ENCODE results near the gene ECEL1.
"Not testable (repeated sequence)": the region's sequence is repeated elsewhere in the genome, so short reads cannot be mapped to it uniquely, and the experiment has no call there.

The ECEL1 gene

GRCh38 chr2:232446266-232446777 lies 41.3 kb downstream of the ECEL1 start:
- not testable (repeated sequence) for H3K4me3 ChIP-seq (ENCODE audit: low read length); H3K27me3 ChIP-seq (ENCODE audit: insufficient read depth, low read length); H3K4me1 ChIP-seq (ENCODE audit: insufficient read depth, low read length); H3K27ac ChIP-seq (ENCODE audit: low read length); H3K36me3 ChIP-seq (ENCODE audit: insufficient read depth, low read depth, low read length); H3K9me3 ChIP-seq (ENCODE audit: insufficient read depth, low read depth, low read length); H3K9ac ChIP-seq (ENCODE audit: low read depth, low read length)

- not testable (repeated sequence) for H3K4me1 ChIP-seq (ENCODE audit: insufficient read depth, low read length); H3K27me3 ChIP-seq (ENCODE audit: insufficient read depth, low read length); H3K9me3 ChIP-seq (ENCODE audit: insufficient read depth, low read depth, low read length); H3K27ac ChIP-seq (ENCODE audit: low read length); H3K4me3 ChIP-seq (ENCODE audit: low read length); H3K9ac ChIP-seq (ENCODE audit: low read depth, low read length); H3K36me3 ChIP-seq (ENCODE audit: insufficient read depth, low read depth, low read length)
These were observed 42.3 kb downstream of the ECEL1 start for GRCh38 chr2:232445149-232445885.

- no peaks in the 10 kb centered on the region for H3K27me3 ChIP-seq (ENCODE audit: insufficient read depth, low read length)
- no peak overlapping the region for H3K4me3 ChIP-seq (ENCODE audit: low read length)
- H3K4me1 ChIP-seq (ENCODE audit: insufficient read depth, low read length), result no peaks in the 10 kb centered on the region; the same call in 1 of the 2 replicates
- H3K36me3 ChIP-seq (ENCODE audit: insufficient read depth, low read depth, low read length), result no peaks in the 10 kb centered on the region
- H3K9ac ChIP-seq (ENCODE audit: low read depth, low read length), result no peak overlapping the region
- no peak overlapping the region for H3K27ac ChIP-seq (ENCODE audit: low read length)
- H3K9me3 ChIP-seq (ENCODE audit: insufficient read depth, low read depth, low read length), result no peaks in the 10 kb centered on the region
These were observed 43.1 kb downstream of the ECEL1 start for GRCh38 chr2:232444409-232445148.

- not testable (repeated sequence) for H3K27ac ChIP-seq (ENCODE audit: low read length); H3K4me3 ChIP-seq (ENCODE audit: low read length); H3K4me1 ChIP-seq (ENCODE audit: insufficient read depth, low read length); H3K36me3 ChIP-seq (ENCODE audit: insufficient read depth, low read depth, low read length); H3K9ac ChIP-seq (ENCODE audit: low read depth, low read length); H3K27me3 ChIP-seq (ENCODE audit: insufficient read depth, low read length); H3K9me3 ChIP-seq (ENCODE audit: insufficient read depth, low read depth, low read length)
These were observed 43.8 kb downstream of the ECEL1 start for GRCh38 chr2:232443669-232444408.

- not testable (repeated sequence) for H3K27ac ChIP-seq (ENCODE audit: low read length); H3K27me3 ChIP-seq (ENCODE audit: insufficient read depth, low read length); H3K36me3 ChIP-seq (ENCODE audit: insufficient read depth, low read depth, low read length); H3K9ac ChIP-seq (ENCODE audit: low read depth, low read length); H3K9me3 ChIP-seq (ENCODE audit: insufficient read depth, low read depth, low read length); H3K4me1 ChIP-seq (ENCODE audit: insufficient read depth, low read length); H3K4me3 ChIP-seq (ENCODE audit: low read length)
These were observed 44.6 kb downstream of the ECEL1 start for GRCh38 chr2:232443047-232443446.

GRCh38 chr2:232442431-232442830 lies 45.2 kb downstream of the ECEL1 start:
- not testable (repeated sequence) for H3K27me3 ChIP-seq (ENCODE audit: insufficient read depth, low read length); H3K36me3 ChIP-seq (ENCODE audit: insufficient read depth, low read depth, low read length); H3K27ac ChIP-seq (ENCODE audit: low read length); H3K4me3 ChIP-seq (ENCODE audit: low read length); H3K4me1 ChIP-seq (ENCODE audit: insufficient read depth, low read length); H3K9ac ChIP-seq (ENCODE audit: low read depth, low read length); H3K9me3 ChIP-seq (ENCODE audit: insufficient read depth, low read depth, low read length)

- H3K27ac ChIP-seq (ENCODE audit: low read length); H3K9me3 ChIP-seq (ENCODE audit: insufficient read depth, low read depth, low read length); H3K27me3 ChIP-seq (ENCODE audit: insufficient read depth, low read length); H3K4me3 ChIP-seq (ENCODE audit: low read length); H3K4me1 ChIP-seq (ENCODE audit: insufficient read depth, low read length); H3K36me3 ChIP-seq (ENCODE audit: insufficient read depth, low read depth, low read length); H3K9ac ChIP-seq (ENCODE audit: low read depth, low read length): not testable (repeated sequence)
These were observed 45.7 kb downstream of the ECEL1 start for GRCh38 chr2:232441922-232442321.

GRCh38 chr2:232441147-232441651 lies 46.4 kb downstream of the ECEL1 start:
- Histone ChIP-seq H3K9me3 (ENCODE audit: insufficient read depth, low read depth, low read length) (no peaks in the 10 kb centered on the region), H3K27ac (ENCODE audit: low read length) (no peak overlapping the region), H3K27me3 (ENCODE audit: insufficient read depth, low read length) (no peaks in the 10 kb centered on the region), H3K9ac (ENCODE audit: low read depth, low read length) (no peak overlapping the region), H3K36me3 (ENCODE audit: insufficient read depth, low read depth, low read length) (no peaks in the 10 kb centered on the region), H3K4me3 (ENCODE audit: low read length) (no peak overlapping the region), H3K4me1 (ENCODE audit: insufficient read depth, low read length) (no peaks in the 10 kb centered on the region)

GRCh38 chr2:232440220-232441018 lies 47.2 kb downstream of the ECEL1 start:
- not testable (repeated sequence) for H3K27me3 ChIP-seq (ENCODE audit: insufficient read depth, low read length); H3K4me3 ChIP-seq (ENCODE audit: low read length); H3K9me3 ChIP-seq (ENCODE audit: insufficient read depth, low read depth, low read length); H3K27ac ChIP-seq (ENCODE audit: low read length); H3K36me3 ChIP-seq (ENCODE audit: insufficient read depth, low read depth, low read length); H3K9ac ChIP-seq (ENCODE audit: low read depth, low read length); H3K4me1 ChIP-seq (ENCODE audit: insufficient read depth, low read length)

GRCh38 chr2:232439758-232440135 lies 47.9 kb downstream of the ECEL1 start:
- H3K9ac ChIP-seq (ENCODE audit: low read depth, low read length), result no peak overlapping the region
- no peaks in the 10 kb centered on the region for H3K36me3 ChIP-seq (ENCODE audit: insufficient read depth, low read depth, low read length)
- H3K27me3 ChIP-seq (ENCODE audit: insufficient read depth, low read length), result no peaks in the 10 kb centered on the region
- H3K4me3 ChIP-seq (ENCODE audit: low read length), result no peak overlapping the region
- H3K27ac ChIP-seq (ENCODE audit: low read length), result no peak overlapping the region
- no peaks in the 10 kb centered on the region for H3K4me1 ChIP-seq (ENCODE audit: insufficient read depth, low read length)
- no peaks in the 10 kb centered on the region for H3K9me3 ChIP-seq (ENCODE audit: insufficient read depth, low read depth, low read length)

Measured in iPS-20b (cell line).